CD4-positive, CD25-positive, alpha-beta regulatory T cell (primary cell): ENCODE data around the gene SFR1. TPM values are rescaled to one million over a fixed set of nuclear protein-coding genes. Genes with fewer than 3 reads are reported as not detected.

Source experiments
- polyA plus RNA-seq, 4 donors: library from polyadenylated mRNA; unstranded; fragments of 300-500 nt; fragmentation: Illumina TruSeq; gene quantifications; one replicate each; pipeline ENCODE4 v1.2.3, GENCODE V29; 2021
- total RNA-seq: library from RNA; stranded (reverse); gene quantifications from one replicate; pipeline ENCODE4 v1.2.3, GENCODE V29; 2022

The SFR1 gene
- total and polyA plus RNA-seq, 5 donors from 2014 or later = 12.9 to 19.6 (median 14.9) TPM

Other genes starting within 250 kb of the SFR1 start
- 44.1 TPM for gene STN1, start 204.0 kb upstream of the SFR1 start, total RNA-seq
- gene STN1, start 204.0 kb upstream of the SFR1 start, polyA plus RNA-seq = 100 to 1,000 TPM in 3 of 4 donors, 10 to 100 TPM in 1; 94.5 to 122 (median 109) TPM
- gene SLK, start 155.0 kb upstream of the SFR1 start, total RNA-seq = 23.5 TPM
- 1 to 10 TPM; 3.2 to 6.0 (median 3.3) TPM for gene SLK, start 155.0 kb upstream of the SFR1 start, polyA plus RNA-seq
- gene COL17A1, start 36.3 kb upstream of the SFR1 start, total RNA-seq = not detected
- under 1 TPM in 1 of 4 donors, not detected in 3; 0.24 TPM for gene COL17A1, start 36.3 kb upstream of the SFR1 start, polyA plus RNA-seq
- not detected for gene CFAP43, start 110.2 kb downstream of the SFR1 start, total RNA-seq
- not detected for gene CFAP43, start 110.2 kb downstream of the SFR1 start, polyA plus RNA-seq
- 39.9 TPM for gene GSTO1, start 132.7 kb downstream of the SFR1 start, total RNA-seq
- 100 to 1,000 TPM; 176 to 199 (median 184) TPM for gene GSTO1, start 132.7 kb downstream of the SFR1 start, polyA plus RNA-seq
- gene GSTO2, start 147.0 kb downstream of the SFR1 start, total RNA-seq = 1.7 TPM
- gene GSTO2, start 147.0 kb downstream of the SFR1 start, polyA plus RNA-seq = 1 to 10 TPM in 2 of 4 donors, under 1 TPM in 2; 0.35 to 3.6 (median 1.1) TPM
- 68.4 TPM for gene ITPRIP, start 216.3 kb downstream of the SFR1 start, total RNA-seq
- 10 to 100 TPM; 10.9 to 16.8 (median 12.5) TPM for gene ITPRIP, start 216.3 kb downstream of the SFR1 start, polyA plus RNA-seq
- not detected for gene CFAP58, start 231.7 kb downstream of the SFR1 start, total RNA-seq
- gene CFAP58, start 231.7 kb downstream of the SFR1 start, polyA plus RNA-seq = under 1 TPM in 1 of 4 donors, not detected in 3; 0.51 TPM